HG02763 (cell line): ENCODE measurements around the gene CDC123.
A peak's percentile ranks its signal among the peaks of the same experiment; 100 is the strongest.
"Not testable (repeated sequence)": the region's sequence is repeated elsewhere in the genome, so short reads cannot be mapped to it uniquely, and the experiment has no call there.

ENCODE experiments used
- ATAC-seq: cut with Tn5 transposase; IDR thresholded peaks from one replicate; pipeline ENCODE4 v1.9.1; 2021; ENCODE audit warnings: mild to moderate bottlenecking, moderate library complexity; ENCODE audit not compliant: unreplicated experiment

Gene CDC123

DNA sequence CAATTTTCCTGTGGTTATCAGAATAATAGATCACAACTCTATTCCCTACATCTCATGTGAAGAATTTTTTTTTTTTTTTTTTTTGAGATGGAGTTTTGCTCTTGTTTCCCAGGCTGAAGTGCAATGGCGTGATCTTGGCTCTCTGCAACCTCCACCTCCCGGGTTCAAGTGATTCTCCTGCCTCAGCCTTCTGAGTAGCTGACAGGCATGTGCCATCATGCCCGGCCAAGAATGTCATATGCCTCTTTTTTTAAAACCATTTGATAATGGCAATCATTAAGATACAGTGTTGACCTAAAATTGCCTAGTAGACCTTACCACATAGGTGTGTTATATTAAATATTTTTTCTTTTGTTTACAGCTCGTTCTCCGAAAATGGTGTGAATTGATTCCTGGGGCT, 38.7 kb downstream of the CDC123 start:
- not testable (repeated sequence) for ATAC-seq

DNA sequence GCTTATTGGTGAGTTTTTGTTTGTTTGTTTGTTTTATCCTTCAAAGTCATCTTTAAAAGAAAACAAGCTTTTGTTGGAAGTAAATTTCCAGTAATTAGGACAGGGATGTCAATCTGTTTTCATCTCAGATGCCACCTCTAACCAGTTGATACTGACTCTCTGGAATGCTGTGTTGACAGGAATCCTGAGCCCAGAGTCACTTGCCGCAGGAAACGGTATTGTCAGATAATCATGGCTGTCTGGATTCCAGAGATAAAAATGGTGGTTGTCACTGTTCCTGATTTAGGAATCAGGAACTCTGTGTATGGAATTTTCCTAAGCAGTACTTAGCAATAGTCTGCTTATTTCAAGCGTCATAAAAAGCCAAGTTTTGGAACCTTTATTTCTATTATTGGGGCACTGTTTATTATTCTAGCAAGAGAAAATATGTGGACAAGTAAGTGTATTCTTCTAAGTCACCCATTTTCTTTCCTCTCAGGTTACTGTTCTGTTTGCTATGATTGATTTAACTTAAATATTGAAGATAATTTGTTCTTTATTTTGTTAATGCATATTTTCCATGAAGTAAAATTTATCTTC, 39.2 kb downstream of the CDC123 start:
- ATAC-seq, result no peak

DNA sequence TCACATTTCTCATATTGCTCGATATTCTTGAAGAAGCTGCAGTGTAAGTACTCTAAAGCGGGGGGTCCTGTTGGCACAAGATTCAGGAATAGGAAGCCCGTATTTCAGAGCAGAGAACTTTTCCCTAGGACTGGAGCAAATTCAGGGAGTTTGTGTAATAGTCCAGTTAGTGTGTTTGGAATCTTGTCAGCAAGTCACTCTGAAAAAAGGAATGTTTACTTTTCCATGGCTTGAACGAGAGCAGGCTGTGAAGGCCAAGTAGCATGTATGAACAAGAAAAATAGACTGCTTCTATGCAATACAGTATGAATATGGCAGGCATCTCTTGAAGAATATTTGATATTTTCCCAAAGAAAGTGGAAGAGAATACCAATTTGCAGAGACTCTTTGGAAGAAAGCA, 39.8 kb downstream of the CDC123 start:
- no peak for ATAC-seq

DNA sequence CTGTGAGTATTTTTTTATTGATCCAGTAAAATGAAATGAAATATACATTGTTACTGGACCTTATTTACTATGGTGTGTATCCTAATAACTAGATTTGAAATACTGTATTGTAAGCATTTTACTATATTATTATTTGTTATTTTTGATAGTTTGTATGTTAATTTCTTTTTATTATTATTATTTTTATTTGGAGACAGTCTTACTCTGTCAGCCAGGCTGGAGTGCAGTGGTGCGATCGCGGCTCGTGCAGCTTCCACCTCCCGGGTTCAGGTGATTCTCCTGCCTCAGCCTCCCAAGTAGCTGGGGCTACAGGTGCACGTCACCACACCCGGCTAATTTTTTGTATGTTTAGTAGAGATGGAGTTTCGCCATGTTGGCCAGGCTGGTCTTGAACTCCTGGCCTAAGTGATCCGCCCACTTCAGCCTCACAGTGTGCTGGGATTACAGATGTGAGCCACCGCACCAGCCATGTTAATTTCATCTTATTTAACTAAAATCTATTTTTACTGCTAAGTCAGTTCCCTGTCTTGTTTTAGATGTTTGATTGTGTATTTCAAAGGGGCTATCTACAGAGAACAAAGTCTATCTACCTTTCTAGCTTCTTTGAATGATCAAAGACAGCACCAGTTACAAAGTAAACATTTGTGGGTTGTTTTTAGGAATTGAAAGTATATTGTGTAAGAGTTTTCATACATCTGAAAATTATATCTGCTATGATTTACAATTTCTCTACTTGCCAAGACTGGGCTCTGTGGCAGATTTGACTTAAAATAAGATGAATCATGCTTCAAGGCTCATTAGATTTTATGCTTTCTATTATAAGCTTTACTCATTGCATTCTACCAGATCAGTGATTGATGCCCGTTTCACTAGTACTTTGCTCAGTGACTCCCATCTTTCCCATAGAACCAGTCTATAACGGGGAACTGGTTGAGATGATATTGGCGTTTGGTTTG, 41.6 kb downstream of the CDC123 start:
- ATAC-seq, result no peak

DNA sequence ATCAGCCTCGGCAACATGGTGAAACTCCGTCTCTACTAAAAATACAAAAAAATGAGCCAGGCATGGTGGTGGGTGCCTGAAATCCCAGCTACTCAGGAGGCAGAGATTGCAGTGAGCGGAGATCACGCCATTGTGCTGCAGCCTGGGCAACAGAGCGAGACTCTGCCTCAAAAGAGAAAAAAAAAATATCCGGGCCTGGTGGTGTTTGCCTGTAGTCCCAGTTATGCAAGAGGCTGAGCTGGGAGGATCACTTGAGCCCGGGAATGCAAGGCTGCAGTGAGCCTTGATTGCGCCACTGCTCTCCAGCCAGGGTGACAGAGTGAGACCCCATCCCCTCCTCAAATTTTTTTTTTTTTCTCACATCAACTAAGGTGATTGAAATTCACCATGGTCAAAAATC, 42.8 kb downstream of the CDC123 start:
- ATAC-seq, result no peak

DNA sequence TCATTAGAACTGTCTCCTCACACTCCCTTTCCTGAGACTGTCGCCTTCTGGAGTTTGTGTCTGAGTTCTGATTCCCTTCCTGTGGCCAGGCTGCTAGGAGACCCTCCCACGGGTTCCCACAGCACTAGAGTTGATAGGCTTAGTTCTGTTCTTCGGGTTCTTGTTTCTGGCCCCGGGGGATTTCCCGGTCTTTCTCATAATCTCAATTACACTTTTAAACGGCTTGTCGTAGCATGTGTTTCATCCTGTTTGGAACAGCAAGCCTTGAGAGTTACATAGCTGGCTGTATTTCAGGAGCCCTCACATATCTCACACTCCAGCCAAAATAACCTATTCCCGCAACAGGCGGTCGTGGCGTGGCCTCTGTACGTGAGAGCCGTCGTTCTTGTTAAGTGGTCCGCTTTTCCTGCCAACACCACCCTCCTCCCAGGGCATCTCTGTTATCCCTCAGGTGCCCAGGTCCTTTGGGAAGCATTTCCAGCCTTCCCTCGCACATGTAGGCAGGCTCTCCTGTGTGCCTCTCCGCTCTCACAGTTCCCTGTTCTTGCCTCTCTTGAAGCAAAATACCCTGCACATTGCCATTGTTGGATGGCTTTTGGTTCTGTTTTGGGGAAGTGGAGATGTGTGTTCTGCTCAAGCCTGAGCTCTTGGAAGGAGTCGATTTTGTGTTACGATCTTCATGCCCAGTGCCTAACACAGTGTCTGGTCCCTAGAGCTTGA, 46.0 kb downstream of the CDC123 start:
- no peak for ATAC-seq

DNA sequence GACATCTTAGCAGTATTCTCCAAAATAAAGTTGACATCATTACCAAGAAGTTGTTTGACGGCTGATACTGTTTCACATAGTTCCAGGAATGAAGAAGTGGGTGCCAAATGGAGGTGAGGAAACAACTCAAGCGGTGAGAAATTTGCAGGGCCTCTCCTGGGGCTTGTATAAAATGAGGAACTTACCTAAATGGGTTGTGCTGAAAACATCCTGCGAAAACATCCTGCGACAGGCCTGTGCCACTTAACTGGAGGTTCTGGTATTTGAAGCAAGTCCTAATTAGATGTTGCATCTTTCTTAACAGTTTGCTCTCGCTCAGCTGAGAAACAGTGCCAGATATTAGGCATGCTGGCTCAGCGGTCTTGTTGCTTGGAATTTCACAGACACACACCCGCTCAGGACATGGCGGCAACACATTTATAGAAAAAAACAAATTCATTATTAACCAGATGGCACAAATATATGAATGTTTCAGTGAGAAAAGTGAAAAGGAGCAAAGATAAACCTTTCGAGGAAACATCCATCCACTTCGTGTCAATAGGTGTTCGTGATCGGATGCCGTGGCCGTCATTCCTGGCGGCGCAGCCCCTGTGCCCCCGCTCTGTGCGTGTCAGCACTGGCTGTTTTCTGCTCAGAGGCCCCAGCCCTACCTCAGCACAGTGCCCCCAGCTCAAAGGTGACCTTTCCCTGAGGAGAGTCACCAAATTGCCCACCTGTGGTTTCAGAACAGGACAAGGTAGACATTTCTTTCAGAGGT, 48.1 kb downstream of the CDC123 start:
- no peak for ATAC-seq

DNA sequence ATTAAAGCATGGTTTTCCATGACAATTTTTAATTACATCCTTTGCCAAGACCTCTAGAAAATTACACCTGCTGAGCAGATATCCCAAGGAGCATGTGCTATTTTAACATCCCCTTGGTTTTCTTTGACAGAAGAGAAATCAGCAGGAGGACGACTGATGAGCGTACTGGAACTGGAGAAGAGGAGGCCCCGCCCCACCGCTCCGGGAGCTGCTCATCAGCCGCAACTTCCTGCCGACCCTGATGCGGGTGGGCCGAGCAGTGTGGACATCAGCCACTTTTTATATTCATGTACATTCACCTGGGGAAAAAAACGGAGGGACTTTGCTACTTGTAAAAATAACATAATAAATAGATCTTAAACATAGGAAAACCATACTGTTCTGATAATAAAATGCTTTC, 54.2 kb downstream of the CDC123 start:
- no peak for ATAC-seq

DNA sequence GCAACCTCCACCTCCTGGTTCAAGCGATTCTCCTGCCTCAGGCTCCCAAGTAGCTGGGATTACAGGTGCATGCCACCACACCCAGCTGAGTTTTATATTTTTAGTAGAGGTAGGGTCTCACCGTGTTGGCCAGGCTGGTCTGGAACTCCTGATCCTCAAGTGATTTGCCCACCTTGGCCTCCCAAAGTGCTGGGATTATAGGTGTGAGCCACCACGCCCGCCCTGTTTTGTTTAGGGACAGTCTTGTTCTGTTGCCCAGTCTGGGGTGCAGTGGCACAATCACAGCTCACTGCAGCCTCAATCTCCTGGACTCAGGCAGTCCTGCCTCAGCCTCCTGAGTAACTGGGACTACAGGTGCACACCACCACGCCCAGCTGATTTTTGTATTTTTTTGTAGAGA, 54.7 kb downstream of the CDC123 start:
- not testable (repeated sequence) for ATAC-seq

DNA sequence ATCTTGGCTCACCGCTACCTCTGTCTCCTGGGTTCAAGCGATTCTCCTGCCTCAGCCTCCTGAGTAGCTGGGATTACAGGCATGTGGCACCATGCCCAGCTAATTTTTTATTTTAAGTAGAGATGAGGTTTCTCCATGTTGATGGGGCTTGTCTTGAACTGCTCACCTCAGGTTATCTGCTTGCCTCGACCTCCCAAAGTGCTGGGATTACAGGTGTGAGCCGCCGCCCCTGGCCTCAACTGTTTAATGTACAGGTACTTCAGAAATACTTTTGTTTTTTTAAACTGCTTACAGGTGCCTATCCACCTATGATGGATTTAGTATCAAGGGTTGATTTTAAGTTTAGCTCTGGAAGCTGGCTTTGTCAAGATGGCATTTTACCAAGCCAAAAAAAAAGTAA, 55.6 kb downstream of the CDC123 start:
- no peak for ATAC-seq

DNA sequence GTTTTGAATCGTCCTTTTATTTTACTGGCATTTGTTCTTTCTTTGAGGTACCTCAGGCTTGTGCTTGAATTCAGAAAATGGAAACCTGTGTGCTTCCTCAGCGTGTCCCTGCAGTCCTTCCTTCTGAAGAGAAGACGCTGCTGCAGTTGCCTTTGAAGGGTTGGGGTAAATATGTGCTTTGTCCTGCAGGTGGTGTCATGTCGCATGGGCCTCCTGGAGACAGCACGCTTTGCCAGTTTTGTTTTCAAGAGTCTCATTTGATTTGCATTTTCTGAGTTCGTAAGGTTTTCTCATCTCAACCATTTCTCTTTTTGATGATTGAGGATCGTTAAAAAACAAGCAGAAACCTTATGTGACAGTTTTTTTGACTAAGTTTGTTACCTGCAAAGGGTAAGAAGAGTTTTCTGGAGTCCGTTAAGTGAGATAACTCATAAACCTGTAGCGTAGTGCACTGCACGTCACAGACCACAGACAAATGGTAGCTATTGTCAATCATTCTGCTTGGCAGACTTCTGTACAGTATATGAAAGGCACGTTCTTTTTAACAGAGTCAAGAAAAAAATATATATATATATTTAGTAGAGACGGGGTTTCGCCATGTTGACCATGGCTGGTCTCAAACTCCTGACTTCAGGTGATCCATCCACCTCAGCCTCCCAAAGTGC, 57.0 kb downstream of the CDC123 start:
- ATAC-seq, result no peak

DNA sequence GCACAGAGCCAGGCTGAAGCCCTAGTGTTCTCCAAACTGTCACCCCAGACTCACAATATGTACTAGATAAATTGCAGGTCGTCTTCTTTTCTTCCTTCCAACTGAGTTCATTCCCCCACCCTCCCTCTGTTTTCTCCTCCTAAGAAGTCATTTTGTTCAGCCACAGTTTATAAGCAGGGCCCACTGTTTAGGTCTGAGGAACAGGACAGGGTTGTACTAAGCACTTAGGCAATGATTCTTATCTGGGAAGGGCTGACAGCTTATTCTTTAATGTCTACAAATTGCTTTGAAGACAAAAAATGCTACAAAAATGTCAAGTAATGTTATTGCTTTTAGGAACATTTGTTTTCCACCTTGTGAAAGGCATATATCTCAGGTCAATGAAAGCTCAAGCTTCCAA, 59.1 kb downstream of the CDC123 start:
- no peak for ATAC-seq

DNA sequence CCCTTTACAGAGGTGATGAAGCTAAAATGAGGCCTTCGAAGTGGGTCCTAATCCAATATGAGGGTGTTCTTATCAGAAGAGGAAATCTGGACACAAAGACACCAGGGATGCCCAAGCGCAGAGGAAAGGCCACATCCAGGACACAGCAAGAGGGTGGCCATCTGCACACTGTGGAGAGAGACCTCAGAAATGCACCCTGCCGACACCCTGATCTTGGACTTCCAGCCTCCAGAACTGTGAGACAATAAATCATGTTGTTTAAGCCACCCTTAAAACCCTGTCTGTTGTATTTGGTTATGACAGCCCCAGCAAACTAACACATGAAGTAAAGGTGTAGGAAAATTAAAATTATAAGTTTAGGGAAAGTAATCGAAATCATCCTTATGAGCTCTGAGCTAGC, 64.0 kb downstream of the CDC123 start:
- ATAC-seq, result no peak

DNA sequence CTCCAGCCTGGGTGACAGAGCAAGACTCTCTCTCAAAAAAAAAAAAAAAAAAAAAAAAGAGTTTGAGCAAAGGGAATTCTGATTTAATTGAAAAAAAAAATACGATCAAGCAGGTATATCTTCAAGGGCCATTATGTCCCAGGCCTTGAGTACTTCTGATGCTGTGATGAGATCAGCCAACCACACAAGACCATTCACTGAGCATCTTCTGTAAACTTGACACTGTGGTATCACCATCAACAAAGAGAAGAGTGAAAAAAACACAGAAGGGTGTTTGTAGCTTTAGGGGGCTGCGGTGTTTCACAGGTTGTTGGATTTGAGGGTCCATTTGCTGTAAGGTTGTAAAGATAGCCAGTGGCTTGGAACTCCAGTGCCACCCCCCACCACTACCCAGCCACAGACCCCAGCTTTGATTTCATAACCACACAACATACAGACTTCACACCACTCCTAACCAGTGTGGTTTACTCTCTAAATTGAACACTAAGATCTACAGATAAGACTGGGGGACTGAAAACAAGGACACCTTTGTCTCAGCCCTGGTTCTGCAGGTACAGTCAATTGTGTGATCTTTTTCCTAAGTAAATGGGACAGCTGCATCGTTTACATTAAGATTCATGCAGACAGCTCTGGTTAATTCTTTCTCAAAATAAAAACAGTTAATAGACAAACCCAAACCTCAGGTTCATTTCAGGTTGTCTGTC, 66.4 kb downstream of the CDC123 start:
- no peak for ATAC-seq

DNA sequence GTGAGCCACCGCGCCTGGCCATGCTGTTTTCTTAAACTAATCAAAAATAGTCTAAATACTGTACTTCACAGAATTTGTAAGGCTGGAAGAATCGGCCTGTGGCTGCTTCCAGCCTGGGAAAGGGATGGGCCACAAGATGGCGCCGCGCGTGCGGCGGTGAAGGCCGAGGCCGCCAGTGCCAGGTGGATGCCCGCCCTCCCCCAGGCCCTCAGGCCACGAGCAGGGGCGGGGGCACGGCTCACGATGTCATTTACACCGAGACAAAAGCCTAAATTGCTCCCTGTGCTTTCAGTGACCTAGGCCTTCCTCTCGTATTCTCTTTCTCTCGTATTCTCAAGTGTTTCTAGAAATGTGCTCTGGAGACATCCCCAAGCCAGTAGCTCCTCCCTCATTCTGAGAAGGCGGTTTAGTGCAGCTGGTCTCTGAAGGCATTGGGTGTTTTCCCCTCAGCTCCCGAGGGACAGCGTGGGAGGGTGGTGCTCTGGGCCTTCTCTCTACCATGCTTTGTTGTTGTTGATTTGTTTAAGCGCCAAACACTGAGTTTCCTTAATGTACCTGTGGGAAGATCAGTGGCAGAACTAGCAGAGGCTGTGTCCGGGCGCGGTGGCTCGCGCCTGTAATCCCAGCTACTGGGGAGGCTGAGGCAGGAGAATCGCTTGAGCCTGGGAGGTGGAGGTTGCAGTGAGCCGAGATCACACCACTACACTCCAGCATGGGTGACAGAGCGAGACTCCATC, 68.4 kb downstream of the CDC123 start:
- ATAC-seq, result peak; percentile 79

DNA sequence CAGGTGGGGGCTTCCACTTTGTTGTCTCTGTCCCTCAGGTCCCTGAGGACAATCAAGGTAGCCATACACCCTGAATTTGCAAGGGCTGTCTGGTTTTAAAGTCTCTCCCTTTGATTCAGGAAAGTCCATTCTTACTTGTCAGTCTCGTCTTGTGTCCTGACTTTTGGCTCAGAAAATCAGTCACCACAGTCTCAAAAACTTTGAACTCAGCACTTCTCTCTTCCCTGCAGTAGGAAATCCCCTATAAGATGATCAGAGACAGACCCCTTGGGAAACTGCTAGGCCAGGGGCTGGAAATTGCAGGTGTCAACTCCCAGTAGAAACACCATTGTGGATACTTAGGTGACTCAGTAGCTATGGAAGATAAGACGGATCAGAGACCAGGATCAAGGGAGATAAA, 73.1 kb downstream of the CDC123 start:
- ATAC-seq, result no peak

DNA sequence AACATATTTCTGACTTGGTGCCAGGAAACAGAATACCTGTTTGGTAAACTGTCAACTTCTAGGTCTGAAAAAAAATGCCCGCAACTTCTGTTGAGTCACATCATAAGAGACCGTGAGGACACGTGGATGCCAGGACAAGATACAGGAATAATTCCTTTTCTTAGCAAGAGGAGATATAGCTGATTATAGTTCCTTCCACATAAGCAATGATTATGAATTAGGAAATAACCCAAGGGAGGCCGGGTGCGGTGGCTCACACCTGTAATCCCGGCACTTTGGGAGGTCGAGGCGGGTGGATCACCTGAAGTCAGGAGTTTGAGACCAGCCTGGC, 75.2 kb downstream of the CDC123 start:
- no peak for ATAC-seq

DNA sequence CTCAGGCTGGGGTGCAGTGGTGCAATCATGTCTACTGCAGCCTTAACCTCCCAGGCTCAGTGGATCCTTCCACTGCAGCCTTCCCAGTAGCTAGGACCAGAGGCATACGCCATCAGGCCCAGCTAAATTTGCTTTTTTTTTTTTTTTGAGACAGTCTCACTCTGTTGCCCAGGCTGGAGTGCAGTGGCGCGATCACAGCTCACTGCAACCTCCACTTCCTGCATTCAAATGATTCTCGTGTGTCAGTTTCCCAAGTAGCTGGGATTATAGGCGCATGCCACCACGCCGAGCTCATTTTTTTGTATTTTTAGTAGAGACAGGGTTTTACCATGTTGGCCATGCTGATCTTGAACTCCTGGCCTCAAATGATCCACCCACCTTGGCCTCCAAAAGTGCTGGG, 81.9 kb downstream of the CDC123 start:
- not testable (repeated sequence) for ATAC-seq

DNA sequence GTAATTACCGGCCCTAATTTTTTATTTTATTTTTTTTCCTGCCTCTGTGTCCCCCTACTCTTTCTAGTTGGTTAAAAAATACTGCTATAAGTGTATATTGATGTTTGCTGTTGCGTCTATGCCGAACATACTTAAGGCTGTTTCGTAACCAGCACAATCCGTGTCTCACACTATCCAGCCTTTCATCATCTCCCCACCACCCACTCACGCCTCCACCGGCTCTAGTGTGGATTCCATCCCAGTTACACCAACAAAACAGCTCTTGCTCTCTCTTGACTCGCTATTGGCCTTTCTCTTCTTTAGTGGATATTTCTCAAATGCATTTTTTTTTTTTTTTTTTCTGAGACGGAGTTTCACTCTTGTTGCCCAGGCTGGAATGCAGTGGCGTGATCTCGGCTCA, 83.3 kb downstream of the CDC123 start:
- no peak for ATAC-seq
